ENCODE measurements around the gene SERP1.
"Not testable (repeated sequence)": the region's sequence is repeated elsewhere in the genome, so short reads cannot be mapped to it uniquely, and the experiment has no call there.

SERP1 gene

DNA sequence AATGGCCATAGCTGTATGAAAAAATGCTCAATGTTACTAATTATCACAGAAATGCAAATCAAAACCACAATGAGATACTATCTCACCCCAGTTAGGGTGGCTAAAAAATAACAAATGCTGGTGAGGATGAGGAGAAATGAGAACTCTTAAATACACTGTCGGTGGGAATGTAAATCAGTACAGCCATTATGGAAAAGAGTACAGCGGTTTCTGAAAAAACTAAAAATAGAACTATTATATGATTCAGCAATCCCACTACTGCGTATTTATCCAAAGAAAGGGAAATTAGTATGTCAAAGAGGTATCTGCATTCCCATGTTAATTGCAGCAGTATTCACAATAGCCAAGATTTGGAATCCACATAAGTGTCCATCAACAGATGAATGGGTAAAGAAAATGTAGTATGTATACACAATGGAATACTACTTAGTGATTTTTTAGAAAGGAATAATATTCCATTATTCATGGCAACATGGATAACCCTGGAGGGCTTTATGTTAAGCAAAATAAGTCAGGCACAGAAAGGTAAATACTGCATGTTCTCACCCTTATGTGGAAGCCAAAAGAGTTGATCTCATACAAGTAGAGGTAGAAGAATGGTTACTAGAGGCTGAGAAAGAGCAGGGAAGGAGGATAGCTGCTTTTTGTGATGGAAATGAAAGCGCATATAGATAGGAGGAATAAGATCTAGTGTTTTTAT is 35.0 kb downstream of the SERP1 start:
- TF ChIP-seq, protein P1, sequence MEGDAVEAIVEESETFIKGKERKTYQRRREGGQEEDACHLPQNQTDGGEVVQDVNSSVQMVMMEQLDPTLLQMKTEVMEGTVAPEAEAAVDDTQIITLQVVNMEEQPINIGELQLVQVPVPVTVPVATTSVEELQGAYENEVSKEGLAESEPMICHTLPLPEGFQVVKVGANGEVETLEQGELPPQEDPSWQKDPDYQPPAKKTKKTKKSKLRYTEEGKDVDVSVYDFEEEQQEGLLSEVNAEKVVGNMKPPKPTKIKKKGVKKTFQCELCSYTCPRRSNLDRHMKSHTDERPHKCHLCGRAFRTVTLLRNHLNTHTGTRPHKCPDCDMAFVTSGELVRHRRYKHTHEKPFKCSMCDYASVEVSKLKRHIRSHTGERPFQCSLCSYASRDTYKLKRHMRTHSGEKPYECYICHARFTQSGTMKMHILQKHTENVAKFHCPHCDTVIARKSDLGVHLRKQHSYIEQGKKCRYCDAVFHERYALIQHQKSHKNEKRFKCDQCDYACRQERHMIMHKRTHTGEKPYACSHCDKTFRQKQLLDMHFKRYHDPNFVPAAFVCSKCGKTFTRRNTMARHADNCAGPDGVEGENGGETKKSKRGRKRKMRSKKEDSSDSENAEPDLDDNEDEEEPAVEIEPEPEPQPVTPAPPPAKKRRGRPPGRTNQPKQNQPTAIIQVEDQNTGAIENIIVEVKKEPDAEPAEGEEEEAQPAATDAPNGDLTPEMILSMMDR (conservative IDR thresholded peaks at IDR 0.05; ENCODE audit: low read depth, low read length), result no peak
- no peak for DNase-seq (ENCODE audit: low read depth)
- H3K4me3 ChIP-seq (ENCODE audit: low read depth, low read length), result no peak overlapping the region

DNA sequence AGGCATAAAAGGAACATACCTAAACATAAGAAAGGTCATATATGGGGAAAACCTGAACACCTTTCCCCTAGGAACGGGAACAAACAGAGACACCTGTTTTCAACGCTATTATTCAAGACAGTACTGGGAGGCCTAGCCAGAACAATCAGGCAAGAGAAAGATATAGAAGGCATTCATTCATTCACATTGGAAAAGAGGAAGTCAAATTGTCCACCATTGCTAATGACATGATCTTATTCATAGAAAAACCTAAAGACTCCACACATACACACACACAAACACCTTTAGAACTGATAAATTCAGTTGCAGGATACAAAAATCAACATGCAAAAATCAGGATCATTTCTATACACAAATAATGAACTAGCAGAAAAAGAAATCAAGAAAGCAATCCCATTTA is 36.5 kb downstream of the SERP1 start:
- TF ChIP-seq, protein P1 (conservative IDR thresholded peaks at IDR 0.05; ENCODE audit: low read depth, low read length), result no peak

DNA sequence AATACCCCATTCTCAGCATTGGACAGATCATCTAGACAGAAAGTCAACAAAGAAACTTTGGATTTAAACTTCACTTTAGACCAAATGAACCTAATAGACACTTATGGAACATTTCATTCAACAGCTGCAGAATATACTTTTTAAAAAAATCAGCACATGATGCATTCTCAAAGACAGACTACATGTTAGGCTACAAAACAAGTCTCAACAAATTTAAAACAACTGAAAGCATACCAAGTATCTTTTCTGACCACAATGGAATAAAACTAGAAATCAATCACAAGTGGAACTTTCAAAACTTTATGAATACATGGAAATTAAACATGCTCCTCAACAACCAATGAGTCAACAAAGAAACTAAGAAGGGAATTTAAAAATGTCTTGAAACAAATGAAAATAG is 37.9 kb downstream of the SERP1 start:
- DNase-seq (ENCODE audit: low read depth), result no peak
- no peak overlapping the region for H3K4me3 ChIP-seq (ENCODE audit: low read depth, low read length)
- TF ChIP-seq, protein P1 (conservative IDR thresholded peaks at IDR 0.05; ENCODE audit: low read depth, low read length), result no peak

More for the DNA sequence above, 36.5 kb downstream of the SERP1 start:
- DNase-seq (ENCODE audit: low read depth), result no peak
- no peak overlapping the region for H3K4me3 ChIP-seq (ENCODE audit: low read depth, low read length)

DNA sequence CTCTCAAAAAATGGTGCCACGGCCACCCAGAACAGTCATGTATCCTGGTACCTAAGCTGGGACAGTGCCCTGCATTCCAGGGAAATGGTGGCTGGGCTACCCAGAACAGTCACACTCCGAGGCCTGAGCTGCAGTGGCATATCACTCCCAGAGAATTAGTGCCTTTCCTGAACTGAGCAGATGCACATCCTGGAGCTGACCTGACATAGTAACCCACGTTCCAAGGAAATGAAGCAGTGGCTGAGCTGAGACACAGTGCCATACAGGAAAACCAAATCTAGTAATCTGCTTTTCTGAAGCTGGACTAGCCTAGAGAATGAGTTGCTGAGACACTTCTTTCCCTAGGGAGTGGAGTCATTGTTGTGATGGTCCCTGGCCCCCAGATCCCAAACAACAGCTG is 41.8 kb downstream of the SERP1 start:
- H3K4me3 ChIP-seq (ENCODE audit: low read depth, low read length), result no peak overlapping the region
- no peak for DNase-seq (ENCODE audit: low read depth)
- TF ChIP-seq, protein P1 (conservative IDR thresholded peaks at IDR 0.05; ENCODE audit: low read depth, low read length), result no peak

DNA sequence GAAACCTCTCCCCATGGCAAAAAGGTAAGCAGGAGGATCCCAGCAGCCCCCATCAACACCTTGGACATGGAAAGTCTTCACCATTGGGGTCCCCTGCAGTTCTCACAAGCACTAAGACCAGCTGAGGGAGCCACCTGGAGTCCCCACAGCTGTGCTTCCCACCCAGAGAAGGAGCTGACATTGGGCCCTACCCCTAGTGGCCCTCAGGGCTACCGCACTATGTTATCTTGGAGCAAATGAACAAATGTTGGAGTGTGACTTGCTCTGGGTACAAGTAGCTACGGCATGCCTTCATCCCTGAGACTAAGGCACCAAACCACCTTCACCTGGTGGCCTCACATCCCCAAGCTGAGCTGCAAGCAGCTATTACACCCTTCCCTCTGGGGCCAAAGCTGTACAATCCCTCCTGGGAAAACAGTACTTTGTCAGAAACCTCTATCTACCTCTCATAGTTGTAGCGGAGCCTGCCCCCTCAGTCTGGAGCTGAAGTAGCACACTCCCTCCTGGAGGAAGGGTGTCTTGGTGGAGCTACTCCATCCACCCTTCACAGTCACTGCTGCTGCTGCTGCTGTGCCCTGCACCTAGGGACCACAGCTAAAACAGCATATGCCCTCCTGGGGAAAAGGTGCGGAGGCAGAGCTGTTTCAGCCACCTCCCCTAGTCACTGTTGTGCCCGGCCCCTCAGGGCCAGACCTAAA is 42.7 kb downstream of the SERP1 start:
- no peak overlapping the region for H3K4me3 ChIP-seq (ENCODE audit: low read depth, low read length)
- TF ChIP-seq, protein P1 (conservative IDR thresholded peaks at IDR 0.05; ENCODE audit: low read depth, low read length), result peak; percentile 17
- DNase-seq (ENCODE audit: low read depth), result no peak

DNA sequence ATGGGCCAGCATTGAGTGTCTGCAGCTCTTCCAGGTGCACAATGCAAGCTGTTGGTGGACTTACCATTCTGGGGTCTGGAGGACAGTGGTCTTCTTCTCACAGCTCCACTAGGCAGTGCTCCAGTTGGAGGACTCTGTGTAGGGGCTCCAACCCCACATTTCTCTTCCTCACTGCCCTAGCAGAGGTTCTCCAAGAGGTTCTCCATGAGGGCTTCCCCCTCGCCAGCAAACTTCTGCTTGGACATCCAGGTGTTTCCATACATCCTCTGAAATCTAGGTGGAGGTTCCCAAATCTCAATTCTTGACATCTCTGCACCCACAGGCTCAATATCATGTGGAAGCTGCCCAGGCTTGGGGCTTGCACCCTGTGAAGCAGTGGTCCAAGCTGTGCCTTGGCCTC is 45.3 kb downstream of the SERP1 start:
- not testable (repeated sequence) for DNase-seq (ENCODE audit: low read depth); H3K4me3 ChIP-seq (ENCODE audit: low read depth, low read length)

DNA sequence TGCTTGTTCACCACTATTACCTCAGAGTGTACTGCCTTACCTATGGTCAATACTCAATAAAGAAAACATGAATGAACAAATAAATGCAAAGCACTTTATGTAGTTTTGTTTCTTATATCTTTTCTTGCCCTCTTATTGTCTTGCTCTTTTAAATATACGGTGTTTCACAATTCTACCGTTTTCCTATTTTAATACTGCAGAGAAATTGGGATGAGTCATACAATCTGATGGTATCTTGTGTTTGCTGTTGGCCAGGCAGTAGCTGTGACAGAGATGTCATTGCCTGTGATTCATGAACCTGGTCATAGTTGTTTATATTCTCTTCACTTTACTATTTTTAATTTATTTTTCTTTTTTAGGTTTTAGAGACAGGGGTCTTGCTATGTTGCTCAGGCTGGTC is 48.3 kb downstream of the SERP1 start:
- peak; percentile 39 for DNase-seq (ENCODE audit: low read depth)
- TF ChIP-seq, protein P1 (conservative IDR thresholded peaks at IDR 0.05; ENCODE audit: low read depth, low read length), result no peak
- H3K4me3 ChIP-seq (ENCODE audit: low read depth, low read length), result no peak overlapping the region
